Measurements from ENCODE around the gene WDR75.

The WDR75 gene

DNA sequence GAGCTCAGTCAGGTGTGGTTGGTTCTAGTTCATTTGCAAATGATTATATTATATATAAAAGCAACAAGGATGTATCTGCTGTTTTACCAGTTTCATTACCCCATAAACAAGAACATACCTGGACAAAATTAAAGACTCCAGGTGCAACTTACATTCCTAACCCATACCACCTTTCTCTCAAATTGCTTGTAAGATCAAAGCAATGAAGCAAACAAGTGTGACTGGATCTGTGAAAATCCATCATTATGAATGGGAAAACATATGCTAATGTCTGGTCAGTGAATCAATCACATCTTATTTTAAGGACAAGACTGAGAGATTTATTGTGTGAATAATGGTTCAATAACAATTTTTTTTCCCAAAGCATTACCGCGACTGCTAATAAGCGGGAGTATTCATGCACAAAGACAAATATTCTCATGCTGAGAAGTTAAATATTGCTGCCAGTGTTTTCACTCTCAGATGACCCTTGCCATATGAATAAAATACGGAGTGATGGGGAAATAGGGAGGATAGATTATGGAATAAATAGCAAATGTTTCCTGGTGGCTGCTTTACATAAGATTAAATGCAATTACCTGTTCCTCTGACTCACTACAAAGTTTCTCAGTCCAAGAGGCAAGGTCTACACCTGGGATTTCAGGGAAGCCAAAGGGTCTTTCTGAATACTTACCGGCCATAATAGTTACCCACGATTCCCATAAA lies 59.3 kb downstream of the WDR75 start:
- no peak for DNase-seq

DNA sequence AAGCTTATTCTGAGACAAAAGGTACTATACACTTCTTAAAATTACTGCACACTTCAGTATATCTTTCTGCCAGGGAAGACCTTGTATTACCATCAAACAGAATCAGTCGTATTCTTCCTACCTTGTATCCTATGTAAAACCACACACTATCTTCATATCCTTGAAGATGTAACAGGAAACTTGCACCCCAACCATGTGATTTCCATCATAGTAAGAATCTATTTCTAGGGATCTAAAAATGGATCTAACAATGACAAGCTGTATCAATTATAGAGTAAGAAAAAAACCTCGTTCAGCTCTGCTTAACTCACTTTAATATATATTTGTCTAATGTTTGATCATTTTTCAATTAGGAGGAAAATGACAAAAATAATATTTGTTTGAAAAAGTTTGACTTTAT lies 60.2 kb downstream of the WDR75 start:
- no peak for DNase-seq

DNA sequence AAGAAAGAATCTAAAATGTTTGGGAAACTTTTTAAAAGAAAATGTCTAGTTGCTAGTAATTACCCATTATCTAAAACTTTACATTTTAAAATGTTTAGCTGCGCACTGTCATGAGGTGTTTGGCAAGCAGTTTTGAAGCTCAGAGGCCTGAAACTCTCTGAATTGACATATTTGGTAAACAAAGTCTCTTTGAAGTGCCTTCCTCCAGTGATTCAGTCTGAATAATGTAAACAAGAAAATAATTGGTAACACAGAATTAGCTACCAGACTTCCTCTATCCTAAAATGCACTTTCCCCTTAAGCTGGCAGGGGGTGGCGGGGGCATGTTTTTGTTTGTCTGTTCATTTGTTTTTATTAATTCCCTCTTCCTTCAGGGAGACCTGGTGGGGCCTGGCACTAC lies 61.4 kb downstream of the WDR75 start:
- DNase-seq, result no peak

DNA sequence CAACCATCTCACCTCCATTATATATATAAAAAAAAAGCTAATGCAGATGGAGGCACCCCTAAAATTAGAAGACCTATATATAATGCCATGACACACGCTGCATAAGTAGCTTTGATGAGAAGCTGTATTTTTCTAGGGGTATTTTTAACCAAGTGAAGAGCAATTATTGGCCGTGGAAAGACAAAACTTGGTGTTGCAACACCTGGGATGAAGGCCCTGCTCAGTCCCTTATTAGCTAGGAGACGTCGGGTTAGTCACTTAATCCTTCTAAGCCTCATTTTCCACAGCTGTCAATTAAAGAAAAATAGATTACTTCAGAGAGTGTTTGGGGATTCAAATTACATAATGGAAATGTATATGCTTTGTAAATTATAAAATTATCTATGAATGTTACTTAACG lies 63.0 kb downstream of the WDR75 start:
- DNase-seq, result no peak

DNA sequence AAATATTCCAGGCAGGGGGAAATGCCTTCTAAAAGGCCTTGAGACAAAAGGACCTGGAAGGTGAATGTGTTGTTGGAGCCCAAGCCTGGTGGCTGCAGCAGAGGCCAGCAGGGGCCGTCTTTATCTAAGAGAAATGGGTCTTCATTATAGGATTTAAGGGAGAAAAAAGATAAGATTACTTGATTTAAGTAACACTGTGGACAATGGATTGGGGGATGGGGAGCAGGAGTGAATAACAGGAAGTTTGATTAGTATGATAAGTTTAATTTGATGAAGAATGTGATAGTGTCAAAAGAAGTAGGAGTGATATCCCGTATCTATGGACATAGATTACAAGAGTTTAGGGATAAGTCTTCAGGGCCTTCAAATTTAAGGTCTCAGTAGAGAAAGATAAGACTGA lies 64.2 kb downstream of the WDR75 start:
- no peak for DNase-seq

DNA sequence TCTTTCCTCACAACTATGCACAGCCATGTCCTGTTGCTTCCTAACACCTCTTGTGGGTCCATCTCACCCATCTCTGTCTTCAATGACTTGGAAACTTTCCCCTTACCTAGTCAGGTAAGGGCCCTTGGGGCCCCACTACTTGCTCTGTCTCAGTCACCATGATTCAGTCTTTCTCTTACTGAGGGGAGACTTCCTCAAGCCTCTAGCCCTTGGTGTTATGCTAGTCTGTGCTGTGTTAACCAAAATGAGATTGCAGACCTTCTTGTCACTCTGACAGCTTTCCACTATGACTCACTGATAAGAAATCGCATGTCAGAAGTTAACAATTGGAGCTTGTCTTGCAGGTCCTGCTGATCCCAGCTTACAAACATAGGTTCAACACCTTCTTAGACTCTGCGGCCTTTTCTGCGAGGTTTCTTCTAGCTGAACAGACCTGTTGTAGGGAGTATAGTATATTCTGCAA lies 65.3 kb downstream of the WDR75 start:
- no peak for DNase-seq

DNA sequence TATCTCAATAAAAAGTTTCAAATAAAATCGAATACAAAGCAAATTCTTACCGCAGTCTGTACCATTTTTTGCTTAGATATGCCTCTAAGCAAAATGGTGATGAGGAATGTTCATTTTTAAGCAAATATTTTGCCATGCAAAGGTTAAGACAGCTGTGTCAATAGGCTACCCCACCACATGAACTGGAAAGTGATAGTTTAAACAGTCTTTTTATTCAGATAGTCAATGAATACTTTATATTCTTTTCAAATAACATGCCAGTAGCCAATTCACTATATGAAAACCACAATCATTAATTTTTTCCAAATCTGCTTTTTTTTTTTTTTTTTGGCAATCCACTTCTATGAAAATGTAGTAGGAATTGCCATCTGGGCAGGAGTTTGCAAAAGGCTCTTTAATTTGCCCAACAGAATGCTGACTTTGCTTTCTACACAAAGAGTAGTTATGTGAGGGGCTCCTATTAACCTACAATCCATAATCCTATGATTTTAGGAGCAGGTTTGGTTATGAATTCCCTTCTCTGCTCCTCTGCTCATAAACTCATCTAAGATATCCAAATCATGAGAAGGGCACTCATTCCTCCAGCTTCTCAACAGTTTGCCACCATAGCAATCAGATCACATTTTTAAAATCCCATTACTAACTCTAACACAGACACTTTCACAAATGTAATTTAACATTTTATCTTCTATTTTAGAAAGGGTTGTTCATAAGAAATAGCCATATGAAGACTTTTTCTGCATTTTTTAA lies 70.1 kb downstream of the WDR75 start:
- DNase-seq, result no peak

DNA sequence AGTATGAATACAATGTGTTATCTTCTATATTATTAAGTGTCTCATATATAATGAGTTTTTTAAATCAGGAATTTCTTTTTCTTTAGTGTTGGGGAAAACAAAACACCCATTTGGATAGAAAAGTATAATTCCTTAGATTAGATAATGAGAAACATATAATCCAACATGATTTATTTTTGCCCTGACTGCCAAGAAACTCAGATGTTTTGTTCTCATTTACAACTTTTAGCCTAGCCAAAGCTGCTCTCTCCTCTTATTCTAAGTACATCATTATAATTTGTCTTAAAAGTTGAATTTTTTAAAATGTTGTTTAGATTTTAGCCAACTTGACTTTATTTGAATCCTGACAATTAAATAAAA lies 70.7 kb downstream of the WDR75 start:
- no peak for DNase-seq

DNA sequence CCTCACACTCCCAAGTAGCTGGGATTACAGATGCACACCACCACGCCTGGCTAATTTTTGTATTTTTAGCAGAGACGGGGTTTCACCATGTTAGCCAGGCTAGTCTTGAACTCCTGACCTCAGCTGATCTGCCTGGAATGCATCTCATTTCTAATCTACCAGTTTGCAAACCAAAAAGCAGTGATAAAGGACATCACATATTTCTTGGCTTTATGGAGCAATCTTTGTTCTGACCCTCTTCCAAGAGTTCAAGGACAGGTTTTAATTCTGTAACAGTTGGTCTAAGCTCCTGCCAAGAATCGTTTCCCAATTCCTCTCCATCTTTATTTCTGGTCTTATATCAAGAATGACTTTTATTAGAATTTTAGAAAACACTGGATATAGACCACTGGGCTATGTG lies 71.6 kb downstream of the WDR75 start:
- DNase-seq, result no peak

DNA sequence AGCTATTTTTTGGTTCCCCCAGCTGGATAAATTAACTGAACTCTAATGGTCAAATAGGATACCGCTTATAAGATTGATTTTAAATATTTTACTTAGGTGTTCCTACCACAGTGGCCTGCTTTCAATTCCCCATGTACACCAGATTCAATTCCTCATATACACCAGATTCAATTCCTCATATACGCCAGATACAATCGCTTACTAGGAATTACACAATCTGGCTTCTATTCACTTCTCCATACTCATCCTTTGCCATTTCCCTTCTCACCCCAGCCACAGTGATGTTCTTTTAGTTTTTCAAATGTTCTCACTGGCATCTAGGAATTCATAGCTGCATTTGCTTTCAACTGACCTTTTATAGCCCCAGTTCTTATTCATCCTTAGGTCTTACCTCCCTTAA lies 72.8 kb downstream of the WDR75 start:
- DNase-seq, result no peak

DNA sequence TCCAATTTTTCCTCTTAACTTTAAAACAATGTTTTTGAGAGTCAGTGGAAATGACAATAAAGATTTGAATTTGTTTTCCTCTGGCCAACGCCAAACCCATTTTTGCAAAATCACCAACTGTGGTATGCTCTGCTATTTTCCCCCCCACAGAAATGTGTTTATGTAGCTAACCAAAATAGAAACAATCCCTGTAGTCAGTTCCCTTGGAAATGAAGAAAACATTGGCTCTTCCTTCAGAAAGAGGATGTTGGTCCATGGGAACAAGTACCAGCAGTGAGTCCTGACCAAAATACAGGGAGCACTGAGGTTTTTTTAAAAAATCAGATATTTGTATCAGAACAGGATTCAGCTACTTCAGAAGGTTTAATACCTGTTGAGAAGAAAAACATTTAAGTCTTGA lies 74.0 kb downstream of the WDR75 start:
- no peak for DNase-seq

DNA sequence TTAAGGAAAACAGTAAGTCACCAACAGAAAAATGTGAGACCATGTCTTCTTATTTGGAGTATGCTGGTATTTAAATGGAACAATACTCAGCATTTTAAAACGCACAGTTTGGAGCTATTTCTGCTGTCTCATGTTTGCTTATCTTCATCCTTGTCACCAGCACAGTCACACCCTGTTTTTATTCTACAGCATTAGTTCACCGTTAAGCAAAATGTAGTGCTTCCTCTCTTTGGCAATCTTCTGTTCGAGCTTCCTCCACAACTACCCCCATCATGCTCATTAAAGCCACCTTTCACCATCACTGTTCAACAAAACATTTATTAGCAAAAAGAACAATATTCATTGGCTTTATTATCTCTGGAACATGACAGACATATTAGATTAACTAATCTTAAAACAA lies 75.3 kb downstream of the WDR75 start:
- no peak for DNase-seq

DNA sequence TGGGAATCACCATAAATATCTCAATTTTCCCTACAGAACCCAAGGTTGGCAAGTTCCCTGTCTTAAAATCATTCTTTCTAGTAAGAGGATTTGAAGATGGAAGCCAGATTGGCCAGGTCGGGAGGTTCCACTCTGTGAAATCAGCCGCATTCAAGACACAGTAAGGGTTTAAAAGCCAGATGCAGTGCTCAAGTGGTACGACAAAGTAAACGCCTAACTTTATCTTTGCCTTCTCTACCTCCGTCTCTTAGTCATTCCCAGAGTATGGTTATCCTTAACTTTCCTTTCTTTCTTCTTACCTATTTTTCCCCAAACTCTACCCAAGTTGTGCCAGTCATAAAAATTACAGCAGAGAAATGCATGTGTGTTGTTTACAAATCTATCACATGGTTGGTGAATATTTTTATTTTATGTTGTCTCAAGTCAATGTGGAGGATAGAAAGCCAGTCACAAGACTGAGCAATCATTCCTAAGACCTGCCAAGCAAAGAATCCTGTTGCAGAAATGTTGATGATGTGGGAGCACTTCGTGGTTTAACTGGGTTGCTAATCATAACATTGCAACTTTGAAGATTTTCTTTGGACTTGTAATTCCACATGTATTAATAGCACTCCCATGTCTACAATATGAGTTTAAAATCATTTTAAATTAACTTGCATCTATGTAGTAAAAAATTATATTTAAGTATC lies 76.7 kb downstream of the WDR75 start:
- no peak for DNase-seq

DNA sequence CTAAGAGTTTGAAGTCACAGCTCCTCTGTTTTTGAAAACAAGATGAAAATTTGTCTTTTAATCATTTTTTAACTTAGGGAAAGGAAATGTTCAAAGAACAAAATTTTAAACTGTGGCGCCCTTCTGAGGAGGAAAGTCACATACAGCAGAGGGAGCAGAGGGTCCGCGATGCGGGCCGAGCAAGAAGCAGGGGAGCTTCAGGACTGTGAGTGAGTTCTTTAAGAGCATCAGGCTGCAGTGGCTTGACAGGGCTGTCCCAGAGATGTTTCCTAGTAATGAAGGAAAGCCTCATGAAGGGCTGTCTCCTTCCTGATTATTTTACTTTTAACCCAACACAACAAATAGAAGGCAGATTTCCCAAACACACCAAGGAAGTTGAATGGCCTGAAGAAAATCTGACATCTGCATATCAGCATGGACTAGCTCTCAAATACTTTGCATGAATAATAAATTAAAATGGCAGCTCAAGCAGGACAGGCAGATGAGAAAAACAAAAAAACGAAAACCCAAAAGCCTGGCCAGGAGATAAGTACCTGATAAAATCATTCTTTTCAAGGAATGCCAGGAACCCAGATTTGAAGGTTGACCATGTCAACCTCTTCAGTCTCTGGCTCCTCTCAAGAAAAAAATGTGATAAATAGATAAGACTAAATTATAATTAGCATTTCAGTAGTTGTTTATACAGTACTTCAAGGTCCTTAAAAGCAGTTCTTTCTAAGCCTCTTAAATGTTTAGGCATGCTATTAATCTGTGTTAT lies 78.5 kb downstream of the WDR75 start:
- DNase-seq, result no peak

DNA sequence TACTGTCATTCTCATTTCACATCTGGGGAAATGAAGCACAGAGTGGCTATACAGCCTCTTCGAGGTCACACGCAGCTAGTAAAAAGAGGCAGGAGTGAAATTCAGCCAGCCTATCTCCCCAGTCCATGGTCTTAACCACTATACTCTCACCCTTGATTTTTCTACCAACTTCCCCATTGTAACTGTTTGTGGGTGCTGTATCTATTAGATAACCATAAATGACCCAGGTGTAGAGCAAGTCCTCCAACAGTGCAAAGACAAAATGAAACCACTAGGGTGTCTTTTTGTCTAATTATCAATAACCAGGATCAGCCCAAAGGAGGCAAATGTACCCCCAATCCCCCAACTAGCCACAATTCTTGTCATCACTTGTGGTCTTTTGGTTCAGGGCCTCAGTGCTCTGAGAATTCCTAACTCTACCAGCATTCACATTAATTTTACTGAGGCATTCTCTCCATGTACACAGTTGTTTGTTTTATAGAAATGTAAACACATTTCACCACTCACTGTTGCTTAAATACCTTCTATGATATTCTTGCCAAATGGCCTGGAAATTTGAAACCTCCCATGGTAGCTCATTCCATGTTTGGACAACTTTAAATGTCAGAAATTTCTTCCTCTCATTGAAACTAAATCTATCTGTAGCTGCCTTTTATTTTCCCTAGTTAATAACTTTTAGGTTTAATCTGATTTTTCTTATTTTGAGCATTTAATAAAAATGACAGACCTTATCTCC lies 80.6 kb downstream of the WDR75 start:
- no peak for DNase-seq

DNA sequence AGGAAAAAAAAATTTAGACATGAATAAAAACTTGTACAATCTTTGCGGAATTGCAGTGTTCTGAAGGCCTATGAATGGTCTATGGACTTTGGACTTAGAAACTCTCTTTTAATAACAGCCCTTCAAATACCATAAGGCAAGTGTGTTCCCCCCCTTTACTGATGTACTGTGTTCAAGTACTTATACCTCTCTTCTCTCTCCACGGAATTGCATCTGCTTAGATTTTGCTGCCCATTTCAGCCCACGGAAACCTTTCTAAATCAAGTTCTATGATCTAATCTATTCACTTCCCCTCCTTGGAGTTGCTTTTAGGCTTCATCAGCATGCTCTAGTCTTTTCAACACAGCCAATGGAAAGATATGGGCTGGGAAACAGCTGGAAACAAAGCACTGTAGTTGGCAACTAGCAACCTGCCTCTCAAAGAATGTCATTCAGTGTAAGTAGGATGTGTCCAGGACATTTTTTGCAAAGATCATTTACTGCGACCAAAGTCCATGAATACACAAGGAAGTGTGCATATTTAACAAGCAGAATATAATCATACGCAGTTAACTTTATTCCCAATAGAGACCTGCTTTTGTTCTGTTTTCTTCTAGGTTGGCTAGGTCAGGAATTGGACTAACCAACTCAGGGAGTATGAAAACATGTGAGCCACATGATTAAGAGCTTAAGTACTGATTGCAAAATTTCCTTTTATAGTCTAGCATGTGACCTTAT lies 81.3 kb downstream of the WDR75 start:
- no peak for DNase-seq

DNA sequence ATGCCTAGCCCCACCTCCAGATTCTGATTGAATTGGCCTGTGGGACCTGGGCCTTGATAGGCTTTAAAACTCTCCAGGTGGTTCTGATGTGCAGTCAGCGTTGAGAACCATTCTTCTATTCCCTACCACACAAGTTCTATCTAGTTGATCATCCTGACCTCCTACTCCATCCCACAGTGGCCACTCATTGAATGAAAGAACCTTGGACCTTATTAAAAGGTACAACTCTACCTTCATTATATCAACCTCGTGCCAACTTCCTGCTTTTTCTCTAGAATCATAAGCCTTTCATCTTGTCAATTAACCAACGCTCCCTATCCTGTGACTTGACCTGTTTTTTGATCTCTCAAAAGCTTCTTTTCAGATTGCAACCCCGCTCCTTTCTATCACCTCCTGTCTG lies 83.5 kb downstream of the WDR75 start:
- DNase-seq, result no peak

Measured in T-helper 1 cell (primary cell).